HG03097 (cell line): ENCODE results near the gene CTNNB1.

Source experiments
- ATAC-seq: cut with Tn5 transposase; IDR thresholded peaks from one replicate; pipeline ENCODE4 v1.9.1; 2021; ENCODE audit not compliant: unreplicated experiment, low FRiP score

CTNNB1 gene

DNA sequence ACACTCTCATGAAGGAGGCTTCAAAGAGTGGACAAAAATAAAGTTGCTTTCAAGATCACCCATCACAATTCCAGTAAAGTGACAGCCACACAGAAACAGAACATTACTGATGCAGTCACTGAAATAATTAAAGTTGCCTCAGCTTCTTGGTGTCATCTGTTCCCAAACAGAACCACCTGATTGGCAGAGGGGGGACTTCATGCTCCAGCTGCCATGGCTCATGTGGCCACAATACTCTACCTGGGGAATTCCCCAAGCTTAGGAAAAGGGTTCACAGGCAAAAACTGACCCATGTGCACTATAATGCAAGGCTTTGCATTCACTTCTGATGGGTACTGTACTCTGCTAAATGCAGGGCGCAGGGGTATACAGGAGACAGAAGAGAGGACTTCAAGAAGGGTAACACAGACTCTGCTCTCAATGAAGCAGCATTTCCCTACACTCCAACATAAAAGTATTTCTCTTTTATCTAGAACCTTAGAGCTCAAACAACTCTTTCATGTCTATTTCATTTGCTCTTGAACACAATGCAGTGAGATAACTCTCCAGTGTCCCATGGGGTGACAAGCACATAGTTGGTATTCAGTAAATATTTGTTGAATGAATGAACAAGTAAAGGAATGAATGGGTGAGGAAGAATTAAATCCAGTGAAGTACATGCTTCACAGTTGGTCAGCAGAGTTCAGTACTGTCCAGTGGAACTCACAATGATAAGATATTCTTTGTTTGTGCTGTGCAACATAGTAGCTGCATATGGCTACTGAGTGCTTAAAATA lies 8.6 kb upstream of the CTNNB1 start:
- no peak for ATAC-seq

DNA sequence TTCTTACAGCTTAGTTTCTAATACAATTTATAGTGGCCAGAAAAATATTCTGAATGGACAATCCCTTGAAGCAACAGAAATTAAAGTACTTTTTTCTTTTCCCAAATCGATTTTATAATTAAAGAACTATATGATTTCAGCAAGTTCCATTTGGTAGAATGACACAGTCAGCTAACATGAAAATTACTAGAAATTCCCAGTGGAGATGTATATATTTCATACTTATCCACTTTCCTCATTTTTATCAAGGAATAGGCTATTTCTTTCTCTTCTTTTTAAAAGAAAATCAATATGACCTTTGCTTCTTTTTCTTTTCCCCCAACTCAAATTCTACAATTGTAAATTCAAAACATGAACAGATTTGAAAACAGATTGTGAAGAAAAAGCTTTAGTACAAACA lies 6.4 kb upstream of the CTNNB1 start:
- ATAC-seq, result no peak

DNA sequence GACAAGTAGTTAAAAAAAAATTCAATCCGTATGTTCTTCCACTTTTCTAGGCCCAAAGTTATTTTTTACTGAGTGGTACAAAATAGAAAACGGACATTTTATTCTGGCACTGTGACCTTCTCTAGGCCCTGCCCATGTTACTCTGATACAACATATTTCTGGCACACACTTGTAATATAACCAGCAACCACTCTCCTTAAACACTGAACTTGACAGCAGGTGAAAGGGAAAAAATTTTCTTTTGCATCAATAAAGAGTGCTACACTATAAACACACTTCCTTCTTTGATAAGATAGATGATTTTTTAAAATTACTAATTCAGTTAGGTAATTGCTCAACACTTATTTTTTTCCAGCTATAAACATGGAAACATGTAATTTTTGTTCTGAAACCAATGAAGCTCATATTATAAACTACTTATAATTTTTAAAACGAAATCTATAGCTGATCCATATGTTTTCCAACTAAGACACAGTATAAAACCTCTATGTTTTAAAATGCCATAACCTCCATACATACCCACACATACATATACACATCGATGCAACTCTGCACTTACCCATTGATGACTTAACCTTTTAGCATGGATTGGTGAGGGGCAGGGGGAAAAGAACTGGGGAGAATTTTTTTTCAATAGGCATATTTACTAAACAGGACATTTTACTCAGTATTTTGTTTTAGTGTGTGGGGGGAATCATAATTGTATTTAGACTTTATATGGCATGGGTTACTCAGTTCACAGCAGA lies 5.3 kb upstream of the CTNNB1 start:
- ATAC-seq, result no peak

DNA sequence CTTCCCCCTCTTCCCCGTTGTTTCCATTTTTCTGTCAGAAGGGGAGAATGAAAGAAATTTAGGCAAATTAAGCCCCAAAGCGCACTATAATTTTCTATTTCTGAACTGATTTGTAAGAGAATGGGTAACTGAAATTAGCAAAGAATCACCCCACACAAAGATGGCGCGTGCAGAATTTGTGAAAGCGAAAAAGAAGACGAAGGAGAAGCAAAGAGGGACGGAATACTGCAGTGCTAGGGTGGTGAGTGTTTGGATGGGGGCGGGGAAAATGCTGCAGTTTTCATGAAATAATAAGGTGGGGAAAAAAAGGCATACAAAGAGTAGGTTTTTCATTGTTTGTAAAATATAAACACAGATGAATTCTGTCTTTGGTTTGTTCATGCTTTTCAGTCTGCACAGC lies 4.6 kb upstream of the CTNNB1 start:
- no peak for ATAC-seq

DNA sequence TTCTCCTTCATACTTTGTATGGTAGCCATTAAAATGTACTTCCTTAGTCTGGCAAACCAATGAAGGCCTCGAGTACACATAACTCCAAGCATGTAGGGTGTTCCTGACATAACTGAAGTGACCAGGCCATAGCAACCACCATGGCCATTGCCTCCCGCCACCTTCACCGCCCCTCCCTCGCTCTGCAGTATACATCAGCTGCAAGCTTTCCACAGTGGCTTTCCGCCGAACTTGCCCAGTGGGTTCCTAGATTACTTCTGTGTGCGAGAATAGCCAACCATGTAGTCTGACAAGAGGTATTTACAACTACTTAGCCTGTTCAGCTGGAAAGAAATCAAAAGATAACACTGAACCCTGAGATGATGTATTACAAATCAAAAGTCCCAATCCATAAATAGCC lies 3.4 kb upstream of the CTNNB1 start:
- no peak for ATAC-seq

DNA sequence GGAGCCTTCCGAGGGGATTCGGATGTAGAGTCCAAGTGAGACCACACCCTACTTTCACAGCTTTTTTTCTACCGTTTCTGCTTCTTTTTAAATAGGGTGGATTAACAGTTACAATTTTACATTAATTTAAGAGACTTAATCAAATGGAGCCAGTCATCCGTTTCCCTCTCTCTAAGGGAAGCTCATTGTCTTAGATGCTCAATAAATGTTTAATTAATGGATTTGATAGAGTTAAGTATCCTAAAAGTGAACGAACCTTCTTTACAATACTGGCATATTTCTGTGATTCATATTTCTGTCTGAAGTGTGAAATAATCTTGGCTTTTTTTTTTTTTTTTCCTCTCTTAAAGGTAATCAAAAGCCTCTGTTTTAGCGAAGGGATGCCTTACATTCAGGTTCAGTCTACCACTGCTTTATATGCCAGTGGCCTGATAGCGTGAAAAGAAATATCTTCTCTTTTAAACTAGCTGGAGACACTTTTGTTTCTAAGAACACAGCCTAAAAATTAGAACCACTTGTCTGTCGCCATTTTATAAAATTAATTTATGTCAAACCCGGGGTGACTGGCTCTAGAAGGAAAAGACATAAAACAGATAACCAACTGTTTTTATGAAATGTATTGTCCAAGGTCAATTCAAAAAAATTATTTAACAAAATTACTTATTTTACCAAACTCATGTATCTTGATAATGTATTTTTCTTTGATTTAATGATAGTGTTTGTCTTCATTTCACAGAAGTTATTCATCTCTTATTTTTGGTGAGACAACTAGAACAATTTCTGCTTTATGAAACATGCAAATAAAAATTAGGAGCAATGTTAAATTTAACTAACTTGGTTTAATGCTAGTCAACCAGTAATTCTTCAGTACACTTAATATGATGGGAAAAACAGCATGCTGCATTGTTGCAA lies 2.5 kb upstream of the CTNNB1 start:
- ATAC-seq, result no peak

DNA sequence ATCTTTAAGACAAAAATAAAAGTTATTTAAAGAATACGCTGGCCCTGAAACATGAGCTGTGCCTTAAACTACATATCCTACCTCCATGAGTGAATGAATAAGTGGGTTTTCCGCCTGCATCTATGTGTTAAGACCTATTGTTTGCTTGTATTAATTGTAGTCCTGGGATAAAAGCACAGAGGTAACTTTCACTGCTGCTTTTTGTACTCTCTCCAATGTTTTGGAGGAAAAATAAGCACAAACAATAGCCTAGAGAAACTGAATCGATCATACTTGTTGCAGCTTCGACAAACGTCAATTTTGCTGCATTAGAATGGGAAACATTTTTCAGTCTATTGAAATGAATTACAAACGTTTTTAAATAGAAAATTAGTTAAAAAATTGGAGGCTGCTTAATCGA lies 1.3 kb upstream of the CTNNB1 start:
- no peak for ATAC-seq

DNA sequence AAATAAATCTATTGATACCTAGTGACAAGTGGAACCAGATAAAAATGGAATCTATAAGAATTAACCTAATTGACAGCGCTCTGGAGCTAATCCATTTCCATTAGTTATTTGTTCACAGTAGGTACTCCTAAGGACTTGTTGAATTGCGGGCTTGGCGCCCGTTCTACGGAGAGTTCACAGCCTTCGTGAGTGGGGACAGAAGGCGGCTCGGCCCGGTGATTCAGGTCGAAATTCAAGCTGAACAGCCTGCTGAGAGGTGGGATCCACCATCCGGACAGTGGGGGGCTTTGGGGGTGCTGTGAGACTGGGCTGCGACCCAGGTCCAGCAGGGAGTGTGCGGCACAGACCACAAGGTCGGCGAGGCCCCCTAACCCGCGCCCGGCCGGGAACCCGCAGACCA lies 779 bp upstream of the CTNNB1 start:
- no peak for ATAC-seq

DNA sequence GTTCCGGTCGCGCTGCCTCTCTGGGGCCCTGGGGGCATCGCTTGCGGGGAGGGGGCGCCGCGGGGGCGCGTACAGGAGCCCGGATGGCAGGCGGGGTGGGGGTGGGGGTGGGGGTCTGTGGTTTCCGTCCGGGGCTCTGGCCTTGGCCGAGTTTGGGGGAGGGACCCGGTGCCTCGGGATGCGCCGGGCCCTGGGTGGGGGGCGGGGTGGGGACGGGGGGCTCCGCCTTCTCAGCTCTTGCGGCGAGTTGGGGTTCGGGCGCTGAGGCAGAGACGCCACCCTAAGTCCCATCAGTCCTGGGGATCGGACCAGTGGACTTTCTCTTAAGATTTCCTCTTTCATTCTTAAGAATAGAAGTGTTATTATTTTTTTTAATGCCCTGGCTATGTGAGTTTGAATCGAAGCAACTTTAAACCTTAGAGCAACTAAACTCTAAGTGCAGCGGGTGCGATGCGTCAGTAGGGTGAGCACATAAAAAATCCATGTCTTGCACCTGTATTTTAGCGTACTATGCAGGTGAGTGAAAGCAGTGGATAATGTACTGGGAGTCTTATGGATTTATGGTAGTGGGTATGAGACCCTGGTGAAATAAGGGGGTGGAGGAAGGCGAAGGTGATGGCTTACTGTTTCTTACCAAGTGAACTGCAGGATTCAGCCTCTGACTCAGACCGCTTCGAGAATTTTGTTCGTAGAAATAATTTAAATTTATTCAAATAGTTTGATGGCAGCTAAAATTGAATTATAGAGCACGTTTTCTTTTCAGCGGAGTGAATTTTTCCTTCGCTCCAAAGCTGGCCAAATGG lies 762 bp downstream of the CTNNB1 start:
- peak; percentile 10 for ATAC-seq

DNA sequence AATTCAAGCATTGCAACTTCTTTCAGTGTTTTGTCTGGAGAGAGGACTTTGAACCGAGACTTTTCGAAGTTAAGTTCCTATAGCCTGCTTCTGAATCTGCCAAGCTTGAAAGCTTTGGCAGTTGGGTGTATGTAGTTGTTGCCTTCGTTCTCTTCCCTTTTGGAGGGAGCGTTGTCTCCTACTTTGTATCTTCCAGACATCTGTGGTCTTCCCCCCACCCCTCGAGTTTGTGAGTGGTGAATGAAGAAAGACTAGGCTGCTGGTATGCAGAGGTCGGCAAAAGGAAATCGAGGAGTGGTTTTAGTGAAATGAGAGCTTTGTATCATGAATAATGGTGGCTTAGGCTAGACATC lies 1.3 kb downstream of the CTNNB1 start:
- no peak for ATAC-seq

DNA sequence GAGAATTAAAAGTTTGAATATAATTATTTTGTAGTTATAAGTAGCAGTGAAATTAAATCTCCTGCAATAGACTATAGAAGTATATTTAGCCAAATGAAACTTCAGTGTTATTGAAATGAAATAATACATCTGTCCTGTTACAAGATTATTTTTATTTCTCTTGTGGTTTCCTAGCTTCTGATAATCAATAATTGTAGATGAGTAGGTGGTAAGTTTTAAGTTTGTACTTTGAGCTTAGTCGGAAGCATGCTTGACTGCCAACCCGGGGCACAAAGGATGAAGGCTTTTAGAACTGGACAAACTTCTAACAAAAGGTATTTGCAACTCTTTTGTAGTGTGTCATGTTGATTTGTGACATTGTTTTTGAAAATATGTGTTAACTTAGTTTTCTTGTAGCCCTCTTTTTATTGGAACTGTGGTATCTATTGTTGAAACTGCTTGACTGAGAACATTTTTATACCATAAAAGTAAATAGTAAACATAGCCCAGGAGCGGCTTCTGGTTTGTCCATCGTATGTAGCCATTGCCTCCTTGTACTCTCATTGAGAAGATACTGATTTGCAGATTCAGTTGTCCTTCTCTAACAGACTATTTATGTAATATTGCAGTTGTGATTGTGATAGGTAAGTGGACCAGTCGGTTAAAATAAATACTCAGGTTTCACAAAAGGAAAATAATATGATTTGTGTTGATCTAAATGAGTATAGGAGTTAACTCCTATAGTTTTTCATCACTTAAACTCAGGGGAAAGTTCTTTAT lies 2.9 kb downstream of the CTNNB1 start:
- ATAC-seq, result no peak

DNA sequence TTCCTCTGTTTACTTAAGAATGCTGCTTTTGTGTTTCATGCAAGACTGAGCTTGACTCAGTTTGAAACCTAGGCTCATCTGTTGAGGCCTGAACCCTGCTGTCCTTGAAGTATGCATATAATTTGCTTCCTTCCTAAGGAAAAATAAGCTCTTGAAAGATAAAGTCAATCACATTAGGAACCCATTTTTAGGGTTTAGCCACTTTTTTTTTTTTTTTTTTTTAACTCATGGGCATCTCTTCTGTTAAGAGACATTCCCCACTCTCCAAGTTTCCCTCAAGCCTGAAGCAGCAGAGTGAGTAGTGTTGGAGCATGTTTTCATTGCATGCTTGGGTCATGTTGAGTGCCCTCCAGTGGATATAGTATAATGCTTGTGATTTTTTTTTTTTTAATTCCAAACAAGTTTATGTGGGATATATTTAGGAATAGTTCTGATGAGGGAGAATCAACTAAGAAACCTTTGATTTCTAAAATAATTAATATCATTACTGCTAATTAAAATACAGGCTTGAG lies 3.6 kb downstream of the CTNNB1 start:
- ATAC-seq, result no peak

DNA sequence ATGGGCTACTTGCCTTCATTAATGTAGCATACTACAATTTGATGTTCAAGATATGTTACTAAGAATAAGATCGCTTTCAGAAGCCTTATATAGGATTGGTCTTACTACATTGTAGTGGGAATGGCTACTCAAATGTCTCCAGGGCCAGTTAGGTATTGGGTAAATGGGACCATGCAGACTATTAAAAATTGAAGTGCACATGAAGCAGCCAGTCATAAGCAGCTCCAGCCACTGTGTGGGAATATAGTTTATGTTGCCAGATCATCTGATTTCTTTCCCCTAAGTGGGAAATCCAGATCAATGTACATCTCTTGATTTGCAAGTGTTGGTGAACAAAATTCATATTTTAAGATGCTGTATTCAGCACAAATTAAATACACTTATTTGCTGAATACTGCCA lies 5.1 kb downstream of the CTNNB1 start:
- no peak for ATAC-seq

DNA sequence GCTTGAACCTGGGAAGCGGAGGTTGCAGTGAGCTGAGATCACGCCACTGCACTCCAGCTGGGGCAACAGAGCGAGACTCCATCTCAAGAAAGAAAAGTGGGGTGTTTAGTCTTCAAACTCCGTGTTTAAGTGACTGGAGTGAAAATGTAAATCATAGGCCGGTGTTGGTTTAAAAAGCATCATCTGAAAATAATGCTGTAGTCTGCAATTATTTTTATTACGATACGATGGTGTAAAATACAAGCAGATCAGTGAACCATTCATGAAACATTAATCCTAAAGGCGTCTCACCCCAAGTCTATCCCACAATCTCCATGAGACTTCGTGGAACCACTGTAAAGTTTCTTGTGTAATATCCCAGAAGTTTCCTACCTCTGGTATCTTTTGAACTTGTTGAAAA lies 6.3 kb downstream of the CTNNB1 start:
- no peak for ATAC-seq

DNA sequence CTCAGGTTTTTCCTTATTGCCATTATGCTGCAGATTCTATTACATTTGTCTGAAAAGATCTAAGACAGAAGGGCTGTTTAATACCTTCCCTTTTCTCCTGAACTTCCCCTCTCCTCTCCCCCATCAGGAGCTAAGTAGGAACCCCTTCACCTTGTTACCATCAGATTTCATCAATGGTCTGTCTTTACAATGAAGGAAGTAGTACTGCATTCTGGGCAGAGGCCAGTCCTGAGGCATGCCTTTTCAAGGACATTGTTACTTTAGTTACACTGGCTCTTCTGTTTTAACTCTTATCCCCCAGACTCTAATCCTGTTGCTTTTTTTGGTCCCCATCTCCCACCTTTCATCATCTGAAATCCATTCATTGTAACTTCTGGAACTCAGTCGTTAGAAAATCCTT lies 8.1 kb downstream of the CTNNB1 start:
- no peak for ATAC-seq

DNA sequence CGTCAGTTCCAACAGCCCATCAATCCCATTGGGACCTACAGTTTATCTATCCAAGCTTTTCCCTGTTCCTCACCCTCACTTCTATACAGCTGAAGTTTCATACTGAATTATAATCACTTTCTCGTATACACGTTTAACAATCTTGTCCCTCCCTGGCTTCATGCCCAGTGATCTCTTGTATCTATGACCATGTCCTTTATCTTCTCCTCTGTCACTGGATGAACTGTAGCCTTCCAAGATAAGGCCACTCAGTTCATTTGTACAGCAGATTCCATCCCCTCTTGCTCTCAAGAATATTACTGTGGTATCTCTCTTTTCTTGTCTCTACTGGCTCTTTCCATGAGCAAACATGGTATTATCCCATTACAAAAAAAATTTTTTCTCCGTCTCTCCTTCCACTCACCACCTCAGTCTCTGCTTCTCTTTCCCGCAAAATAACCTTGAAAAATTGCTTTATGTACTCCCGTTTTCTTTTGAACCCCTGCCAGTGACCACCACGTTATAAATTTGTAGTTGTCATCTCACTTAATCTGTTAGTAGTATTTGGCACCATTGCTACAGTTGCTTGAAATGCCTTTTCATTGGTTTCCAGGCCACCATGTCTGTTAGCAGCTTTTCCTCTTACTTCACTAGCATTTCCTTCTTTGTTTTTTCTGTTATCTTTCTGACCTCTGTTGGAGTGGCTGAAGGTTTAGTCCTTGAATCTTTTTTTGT lies 9.4 kb downstream of the CTNNB1 start:
- no peak for ATAC-seq

DNA sequence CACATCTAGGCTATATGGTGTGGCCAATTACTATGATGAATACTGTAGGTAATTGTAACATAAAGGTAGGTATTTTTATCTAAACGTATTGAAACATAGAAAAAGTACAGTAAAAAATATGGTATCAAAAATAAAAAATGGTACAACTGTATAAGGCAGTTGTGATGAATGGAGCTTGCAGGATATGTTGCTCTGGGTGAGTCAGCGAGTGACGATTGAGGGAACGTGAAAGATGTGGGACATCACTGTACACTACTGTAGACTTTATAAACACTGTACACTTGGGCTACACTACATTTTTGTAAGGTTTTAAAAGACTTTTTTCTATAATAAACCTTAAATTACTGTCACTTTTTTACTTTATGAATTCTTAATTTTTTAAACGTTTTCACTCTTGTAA lies 10.3 kb downstream of the CTNNB1 start:
- no peak for ATAC-seq

DNA sequence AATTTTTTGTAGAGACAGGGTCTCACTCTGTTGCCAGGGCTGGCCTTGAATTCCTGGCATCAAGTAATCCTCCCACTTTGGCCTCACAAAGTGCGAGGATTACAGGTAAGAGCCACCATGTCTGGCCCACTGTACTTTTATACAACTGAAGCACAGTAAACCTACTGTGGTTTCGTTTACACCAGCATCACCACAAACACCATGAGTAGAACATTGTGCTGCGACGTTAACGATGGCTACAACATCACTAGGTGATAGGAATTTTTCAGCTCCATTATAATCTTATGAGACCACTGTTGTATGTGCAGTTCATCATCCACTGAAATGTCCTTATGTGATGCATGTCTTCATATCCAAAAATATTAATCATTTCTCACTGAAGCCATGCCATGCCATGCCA lies 11.7 kb downstream of the CTNNB1 start:
- ATAC-seq, result no peak

DNA sequence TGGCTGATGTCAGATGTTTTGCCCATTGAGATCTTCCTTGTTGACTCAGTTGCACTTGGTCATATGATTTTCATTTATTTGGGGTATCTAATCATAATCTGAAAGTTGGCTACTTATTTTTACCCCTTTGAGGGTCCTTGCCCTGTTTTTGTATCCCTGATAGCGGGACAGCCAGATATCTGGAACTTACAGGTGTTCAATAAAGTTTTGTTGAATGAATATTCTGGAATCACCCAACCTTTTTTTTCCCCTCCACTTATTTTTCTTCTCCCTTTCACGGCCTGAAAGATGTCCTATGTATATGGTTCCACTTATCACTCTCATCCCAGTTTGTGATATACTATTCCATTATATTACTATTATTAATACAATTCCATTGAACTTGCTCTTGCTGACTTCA lies 12.8 kb downstream of the CTNNB1 start:
- ATAC-seq, result no peak
